ENCODE data around the gene MYO15A.

DNA sequence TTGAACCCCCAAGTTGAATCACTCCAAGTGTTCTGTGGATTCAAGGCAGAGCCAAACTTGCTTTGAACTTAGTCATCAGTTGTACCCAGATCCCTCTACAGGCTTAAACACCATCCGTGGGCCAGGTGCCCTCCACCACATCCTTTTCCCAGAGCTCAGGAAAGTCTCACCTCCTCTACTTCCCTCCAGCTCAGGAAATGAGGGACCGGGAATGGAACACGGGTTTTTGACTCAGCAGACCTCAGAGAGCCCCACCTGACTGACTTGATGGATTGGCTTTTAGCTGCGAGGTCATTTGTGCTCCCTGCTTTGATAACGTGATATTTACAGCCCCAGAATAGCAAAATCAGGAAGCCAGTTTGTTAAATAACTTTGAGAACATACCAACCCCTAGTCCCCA lies 49.3 kb upstream of the MYO15A start:
- TF ChIP-seq, protein P1, sequence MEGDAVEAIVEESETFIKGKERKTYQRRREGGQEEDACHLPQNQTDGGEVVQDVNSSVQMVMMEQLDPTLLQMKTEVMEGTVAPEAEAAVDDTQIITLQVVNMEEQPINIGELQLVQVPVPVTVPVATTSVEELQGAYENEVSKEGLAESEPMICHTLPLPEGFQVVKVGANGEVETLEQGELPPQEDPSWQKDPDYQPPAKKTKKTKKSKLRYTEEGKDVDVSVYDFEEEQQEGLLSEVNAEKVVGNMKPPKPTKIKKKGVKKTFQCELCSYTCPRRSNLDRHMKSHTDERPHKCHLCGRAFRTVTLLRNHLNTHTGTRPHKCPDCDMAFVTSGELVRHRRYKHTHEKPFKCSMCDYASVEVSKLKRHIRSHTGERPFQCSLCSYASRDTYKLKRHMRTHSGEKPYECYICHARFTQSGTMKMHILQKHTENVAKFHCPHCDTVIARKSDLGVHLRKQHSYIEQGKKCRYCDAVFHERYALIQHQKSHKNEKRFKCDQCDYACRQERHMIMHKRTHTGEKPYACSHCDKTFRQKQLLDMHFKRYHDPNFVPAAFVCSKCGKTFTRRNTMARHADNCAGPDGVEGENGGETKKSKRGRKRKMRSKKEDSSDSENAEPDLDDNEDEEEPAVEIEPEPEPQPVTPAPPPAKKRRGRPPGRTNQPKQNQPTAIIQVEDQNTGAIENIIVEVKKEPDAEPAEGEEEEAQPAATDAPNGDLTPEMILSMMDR (IDR thresholded peaks at IDR 0.05) = no peak
- TF ChIP-seq POLR2A (IDR thresholded peaks at IDR 0.05) (no peak), EP300 (IDR thresholded peaks at IDR 0.05) (no peak)
